ENCODE results near the gene EPGN.

DNA sequence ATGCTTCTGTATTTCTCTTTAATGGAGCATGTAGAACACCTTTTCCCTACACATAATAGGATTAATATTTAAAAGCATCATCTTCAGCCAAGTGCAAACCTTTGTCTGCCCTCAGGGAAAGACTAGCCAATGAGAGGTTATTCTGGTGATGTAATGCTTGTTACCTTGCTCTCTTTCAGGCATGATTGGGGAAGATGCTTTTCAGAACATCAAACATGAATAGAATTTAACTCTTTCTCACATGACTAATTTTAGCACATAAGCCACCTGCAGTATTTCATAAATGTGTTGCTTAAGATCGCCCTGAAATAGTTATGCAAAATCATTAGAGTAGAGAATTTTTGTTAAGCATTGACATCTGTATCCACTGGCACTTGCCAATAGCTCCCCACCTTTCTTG lies 10.7 kb upstream of the EPGN start:
- TF ChIP-seq, protein P1, sequence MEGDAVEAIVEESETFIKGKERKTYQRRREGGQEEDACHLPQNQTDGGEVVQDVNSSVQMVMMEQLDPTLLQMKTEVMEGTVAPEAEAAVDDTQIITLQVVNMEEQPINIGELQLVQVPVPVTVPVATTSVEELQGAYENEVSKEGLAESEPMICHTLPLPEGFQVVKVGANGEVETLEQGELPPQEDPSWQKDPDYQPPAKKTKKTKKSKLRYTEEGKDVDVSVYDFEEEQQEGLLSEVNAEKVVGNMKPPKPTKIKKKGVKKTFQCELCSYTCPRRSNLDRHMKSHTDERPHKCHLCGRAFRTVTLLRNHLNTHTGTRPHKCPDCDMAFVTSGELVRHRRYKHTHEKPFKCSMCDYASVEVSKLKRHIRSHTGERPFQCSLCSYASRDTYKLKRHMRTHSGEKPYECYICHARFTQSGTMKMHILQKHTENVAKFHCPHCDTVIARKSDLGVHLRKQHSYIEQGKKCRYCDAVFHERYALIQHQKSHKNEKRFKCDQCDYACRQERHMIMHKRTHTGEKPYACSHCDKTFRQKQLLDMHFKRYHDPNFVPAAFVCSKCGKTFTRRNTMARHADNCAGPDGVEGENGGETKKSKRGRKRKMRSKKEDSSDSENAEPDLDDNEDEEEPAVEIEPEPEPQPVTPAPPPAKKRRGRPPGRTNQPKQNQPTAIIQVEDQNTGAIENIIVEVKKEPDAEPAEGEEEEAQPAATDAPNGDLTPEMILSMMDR (IDR thresholded peaks at IDR 0.05), result no peak
- TF ChIP-seq POLR2A (IDR thresholded peaks at IDR 0.05) (no peak), EP300 (IDR thresholded peaks at IDR 0.05) (no peak)

Data from stomach (tissue), 4 donors.